Measurements from ENCODE around the gene KCNMA1.

GRCh38 chr10:77455561-77455960 is 182.0 kb downstream of the KCNMA1 start:
- no peak for TF ChIP-seq CTCF (IDR thresholded peaks at IDR 0.05 in 4 of 5, conservative IDR thresholded peaks at IDR 0.05 in 1 of 5)
- TF ChIP-seq POLR2A (IDR thresholded peaks at IDR 0.05): no peak
